Measurements from ENCODE around the gene MTM1. TPM values are rescaled to one million over a fixed set of nuclear protein-coding genes. Genes with fewer than 3 reads are reported as not detected.

MTM1 gene
- total and polyA plus RNA-seq, 8 donors, result 1.1 to 10.2 (median 4.2) TPM

GRCh38 chrX:150643958-150644357 lies 75.5 kb downstream of the MTM1 start:
- Histone ChIP-seq H3K4me3 (no peak overlapping the region), H3K36me3 (peaks cover 0 to 6% (median 0%) of the 10 kb centered on the region in 3 donors), H3K27ac (no peak overlapping the region), H3K9me3 (no peaks in the 10 kb centered on the region), H3K4me1 (no peaks in the 10 kb centered on the region), H3K27me3 (peaks cover 0 to 9% (median 0%) of the 10 kb centered on the region in 4 donors)
- ATAC-seq (no peak), DNase-seq (no peak), FAIRE-seq (peak; percentile 87)
- intact Hi-C loops (cut with DNase I), result no loop called here
- no peak for TF ChIP-seq CTCF (IDR thresholded peaks at IDR 0.05)
- WGBS, 2 donors, result 83 to 96% methylated on average over 2 of the region's 2 CpGs

- no peak for DNase-seq
- H3K4me3 ChIP-seq, result no peak overlapping the region
- no peak for FAIRE-seq
- peaks cover 0 to 6% (median 0%) of the 10 kb centered on the region in 3 donors for H3K36me3 ChIP-seq
- no peak for ATAC-seq
- no peak for TF ChIP-seq CTCF (IDR thresholded peaks at IDR 0.05)
- peaks cover 0 to 9% (median 0%) of the 10 kb centered on the region in 4 donors for H3K27me3 ChIP-seq
- intact Hi-C loops (cut with DNase I), result no loop called here
- H3K9me3 ChIP-seq, result no peaks in the 10 kb centered on the region
- no peak overlapping the region for H3K27ac ChIP-seq
- no peaks in the 10 kb centered on the region for H3K4me1 ChIP-seq
- WGBS, 2 donors, result 77 to 89% methylated on average over 4 of the region's 4 CpGs
These were observed 76.0 kb downstream of the MTM1 start for GRCh38 chrX:150644422-150644821.

GRCh38 chrX:150647331-150647730 lies 78.9 kb downstream of the MTM1 start:
- Histone ChIP-seq H3K27me3 (peaks cover 0 to 4% (median 0%) of the 10 kb centered on the region in 4 donors), H3K9me3 (no peaks in the 10 kb centered on the region), H3K36me3 (peaks cover 0 to 2% (median 0%) of the 10 kb centered on the region in 3 donors), H3K27ac (no peak overlapping the region), H3K4me1 (no peaks in the 10 kb centered on the region), H3K4me3 (no peak overlapping the region)
- ATAC-seq (no peak), DNase-seq (no peak), FAIRE-seq (no peak)
- WGBS, 2 donors, result 74 to 88% methylated on average over 5 of the region's 5 CpGs
- no peak for TF ChIP-seq CTCF (IDR thresholded peaks at IDR 0.05)
- intact Hi-C loops (cut with DNase I), result no loop called here

GRCh38 chrX:150648296-150648940 lies 80.0 kb downstream of the MTM1 start:
- H3K4me3 ChIP-seq, result no peak overlapping the region
- TF ChIP-seq CTCF (IDR thresholded peaks at IDR 0.05), result no peak
- H3K27ac ChIP-seq, result no peak overlapping the region
- FAIRE-seq, result no peak
- H3K27me3 ChIP-seq, result peaks cover 0 to 4% (median 0%) of the 10 kb centered on the region in 4 donors
- no peak for ATAC-seq
- H3K9me3 ChIP-seq, result no peaks in the 10 kb centered on the region
- intact Hi-C loops (cut with DNase I), result no loop called here
- H3K4me1 ChIP-seq, result no peaks in the 10 kb centered on the region
- 45 to 67% methylated on average over 4 of the region's 4 CpGs for WGBS, 2 donors
- DNase-seq, result no peak
- no peaks in the 10 kb centered on the region for H3K36me3 ChIP-seq

GRCh38 chrX:150649096-150649870 lies 80.9 kb downstream of the MTM1 start:
- peak in 2 of 4 donors; percentile 16 to 64 for ATAC-seq
- no peak overlapping the region for H3K27ac ChIP-seq
- no peaks in the 10 kb centered on the region for H3K36me3 ChIP-seq
- WGBS, 2 donors, result 60 to 62% methylated on average over 8 of the region's 8 CpGs
- no peak overlapping the region for H3K4me3 ChIP-seq
- no peaks in the 10 kb centered on the region for H3K9me3 ChIP-seq
- H3K4me1 ChIP-seq, result no peaks in the 10 kb centered on the region
- no peak for FAIRE-seq
- peaks cover 0 to 4% (median 0%) of the 10 kb centered on the region in 4 donors for H3K27me3 ChIP-seq
- intact Hi-C loops (cut with DNase I), result no loop called here
- no peak for TF ChIP-seq CTCF (IDR thresholded peaks at IDR 0.05)
- no peak for DNase-seq
